Spinal cord (tissue), 10 donors: Measurements from ENCODE around the gene SEL1L3. TPM values are rescaled to one million over a fixed set of nuclear protein-coding genes. Genes with fewer than 3 reads are reported as not detected.

Experiments used
- DNase-seq, 6 donors: peaks; one replicate each; pipeline versions ENCODE4 v3.0.0 to v3.0.0-alpha.2; 2013 to 2015; ENCODE audit warnings: low spot score in 6 of 6, low read depth in 4 of 6
- H3K27ac ChIP-seq: one replicate; pipeline ENCODE4 v1.5.1; 2013; ENCODE audit warnings: low read depth, low read length, control low read depth
- H3K27me3 ChIP-seq: one replicate; pipeline ENCODE4 v1.6.1; 2013; ENCODE audit warnings: low read length; ENCODE audit not compliant: control insufficient read depth, insufficient read depth
- H3K36me3 ChIP-seq: one replicate; pipeline ENCODE4 v1.6.1; 2013; ENCODE audit warnings: low read length; ENCODE audit not compliant: control insufficient read depth, insufficient read depth
- H3K4me1 ChIP-seq: one replicate; pipeline ENCODE4 v1.6.1; 2013; ENCODE audit warnings: low read length; ENCODE audit not compliant: control insufficient read depth, insufficient read depth
- H3K4me3 ChIP-seq: one replicate; pipeline ENCODE4 v1.5.1; 2013; ENCODE audit warnings: low read depth, low read length, control low read depth
- H3K9me3 ChIP-seq: one replicate; pipeline ENCODE4 v1.6.1; 2013; ENCODE audit warnings: low read length; ENCODE audit not compliant: control insufficient read depth, insufficient read depth
- WGBS: methylation state at CpG from one replicate; pipeline ENCODE4 v1.1.5; 2013; ENCODE audit warnings: missing lambda C conversion rate; ENCODE audit not compliant: insufficient coverage; 5-methylcytosine and 5-hydroxymethylcytosine counted together
- polyA plus RNA-seq, 2 donors: library from polyadenylated mRNA; unstranded; fragments of 120-200 nt; gene quantifications; one replicate each; pipeline ENCODE4 v1.2.1, GENCODE V29; 2013; ENCODE audit not compliant: insufficient read length in 2 of 2
- total RNA-seq, 2 donors: library from RNA; depleted of rRNA in 1 of 2; stranded (reverse); fragments of 120-200 nt in 1 of 2; fragments of >200 nt in 1 of 2; gene quantifications; one replicate each; pipeline versions ENCODE4 v1.2.3 to v1.2.4, GENCODE V29; 2013 to 2014
- donor health status: healthy.

SEL1L3 gene
- total and polyA plus RNA-seq, 4 donors: 19.2 to 27.5 (median 22.6) TPM

- Histone ChIP-seq H3K4me1 (peaks cover 4% of the 10 kb centered on the region), H3K9me3 (no peaks in the 10 kb centered on the region), H3K4me3 (no peak overlapping the region), H3K27ac (no peak overlapping the region), H3K36me3 (no peaks in the 10 kb centered on the region), H3K27me3 (no peaks in the 10 kb centered on the region)
- no peak for DNase-seq
- WGBS: 88% methylated on average over 3 of the region's 5 CpGs
Measured at GRCh38 chr4:25749150-25749794, 113.5 kb downstream of the SEL1L3 start.

- peaks cover 4% of the 10 kb centered on the region for H3K4me1 ChIP-seq
- H3K4me3 ChIP-seq: no peak overlapping the region
- WGBS: 68% methylated on average over 3 of the region's 3 CpGs
- H3K36me3 ChIP-seq: no peaks in the 10 kb centered on the region
- no peaks in the 10 kb centered on the region for H3K9me3 ChIP-seq
- H3K27me3 ChIP-seq: no peaks in the 10 kb centered on the region
- DNase-seq: no peak
- H3K27ac ChIP-seq: no peak overlapping the region
Measured at GRCh38 chr4:25743971-25744370, 118.8 kb downstream of the SEL1L3 start.

GRCh38 chr4:25729564-25729963, 133.2 kb downstream of the SEL1L3 start:
- DNase-seq: no peak
- no peaks in the 10 kb centered on the region for H3K9me3 ChIP-seq
- WGBS: 94% methylated on average over 8 of the region's 9 CpGs
- no peak overlapping the region for H3K27ac ChIP-seq
- no peaks in the 10 kb centered on the region for H3K4me1 ChIP-seq
- no peaks in the 10 kb centered on the region for H3K36me3 ChIP-seq
- H3K4me3 ChIP-seq: no peak overlapping the region
- no peaks in the 10 kb centered on the region for H3K27me3 ChIP-seq

GRCh38 chr4:25728886-25729285, 133.9 kb downstream of the SEL1L3 start:
- no peaks in the 10 kb centered on the region for H3K9me3 ChIP-seq
- H3K36me3 ChIP-seq: no peaks in the 10 kb centered on the region
- DNase-seq: no peak
- no peak overlapping the region for H3K27ac ChIP-seq
- no peaks in the 10 kb centered on the region for H3K27me3 ChIP-seq
- no peaks in the 10 kb centered on the region for H3K4me1 ChIP-seq
- WGBS: 36% methylated on average over 3 of the region's 3 CpGs
- no peak overlapping the region for H3K4me3 ChIP-seq

- Histone ChIP-seq H3K4me1 (no peaks in the 10 kb centered on the region), H3K27me3 (no peaks in the 10 kb centered on the region), H3K36me3 (no peaks in the 10 kb centered on the region), H3K9me3 (no peaks in the 10 kb centered on the region), H3K4me3 (no peak overlapping the region), H3K27ac (no peak overlapping the region)
- no peak for DNase-seq
- 76% methylated on average over 9 of the region's 9 CpGs for WGBS
Measured at GRCh38 chr4:25727711-25728493, 134.9 kb downstream of the SEL1L3 start.

- no peaks in the 10 kb centered on the region for H3K9me3 ChIP-seq
- WGBS: 70% methylated on average over 6 of the region's 7 CpGs
- H3K27ac ChIP-seq: no peak overlapping the region
- H3K27me3 ChIP-seq: no peaks in the 10 kb centered on the region
- DNase-seq: no peak
- no peak overlapping the region for H3K4me3 ChIP-seq
- no peaks in the 10 kb centered on the region for H3K4me1 ChIP-seq
- H3K36me3 ChIP-seq: no peaks in the 10 kb centered on the region
Measured at GRCh38 chr4:25725870-25726269, 136.9 kb downstream of the SEL1L3 start.

- H3K4me3 ChIP-seq: no peak overlapping the region
- H3K4me1 ChIP-seq: no peaks in the 10 kb centered on the region
- no peaks in the 10 kb centered on the region for H3K27me3 ChIP-seq
- H3K36me3 ChIP-seq: no peaks in the 10 kb centered on the region
- 67% methylated on average over 1 of the region's 1 CpG for WGBS
- no peaks in the 10 kb centered on the region for H3K9me3 ChIP-seq
- no peak for DNase-seq
- no peak overlapping the region for H3K27ac ChIP-seq
Measured at GRCh38 chr4:25723409-25723808, 139.4 kb downstream of the SEL1L3 start.

- no peak overlapping the region for H3K27ac ChIP-seq
- no peak for DNase-seq
- no peak overlapping the region for H3K4me3 ChIP-seq
- H3K4me1 ChIP-seq: no peaks in the 10 kb centered on the region
- no peaks in the 10 kb centered on the region for H3K27me3 ChIP-seq
- no peaks in the 10 kb centered on the region for H3K36me3 ChIP-seq
- H3K9me3 ChIP-seq: no peaks in the 10 kb centered on the region
- WGBS: 70% methylated on average over 3 of the region's 3 CpGs
Measured at GRCh38 chr4:25722964-25723363, 139.8 kb downstream of the SEL1L3 start.

GRCh38 chr4:25713812-25714211, 149.0 kb downstream of the SEL1L3 start:
- no peak for DNase-seq
- Histone ChIP-seq H3K27ac (no peak overlapping the region), H3K4me1 (no peaks in the 10 kb centered on the region), H3K4me3 (no peak overlapping the region), H3K36me3 (no peaks in the 10 kb centered on the region), H3K27me3 (no peaks in the 10 kb centered on the region), H3K9me3 (no peaks in the 10 kb centered on the region)
- no CpG with 5 or more reads among the region's 4 CpGs for WGBS

GRCh38 chr4:25712611-25713010, 150.2 kb downstream of the SEL1L3 start:
- Histone ChIP-seq H3K9me3 (no peaks in the 10 kb centered on the region), H3K4me3 (no peak overlapping the region), H3K36me3 (no peaks in the 10 kb centered on the region), H3K4me1 (no peaks in the 10 kb centered on the region), H3K27me3 (no peaks in the 10 kb centered on the region), H3K27ac (no peak overlapping the region)
- no peak for DNase-seq
- whole genome bisulfite sequencing: no CpG with 5 or more reads among the region's 2 CpGs
